ENCODE measurements around the gene CHRNA1.
A peak's percentile ranks its signal among the peaks of the same experiment; 100 is the strongest.
"Not testable (repeated sequence)": the region's sequence is repeated elsewhere in the genome, so short reads cannot be mapped to it uniquely, and the experiment has no call there.

The CHRNA1 gene

GRCh38 chr2:174711206-174711605, 53.1 kb downstream of the CHRNA1 start:
- no peak for DNase-seq

- DNase-seq = not testable (repeated sequence)
Measured at GRCh38 chr2:174709416-174710004, 54.8 kb downstream of the CHRNA1 start.

- no peak for DNase-seq
Measured at GRCh38 chr2:174708713-174709112, 55.6 kb downstream of the CHRNA1 start.

DNA sequence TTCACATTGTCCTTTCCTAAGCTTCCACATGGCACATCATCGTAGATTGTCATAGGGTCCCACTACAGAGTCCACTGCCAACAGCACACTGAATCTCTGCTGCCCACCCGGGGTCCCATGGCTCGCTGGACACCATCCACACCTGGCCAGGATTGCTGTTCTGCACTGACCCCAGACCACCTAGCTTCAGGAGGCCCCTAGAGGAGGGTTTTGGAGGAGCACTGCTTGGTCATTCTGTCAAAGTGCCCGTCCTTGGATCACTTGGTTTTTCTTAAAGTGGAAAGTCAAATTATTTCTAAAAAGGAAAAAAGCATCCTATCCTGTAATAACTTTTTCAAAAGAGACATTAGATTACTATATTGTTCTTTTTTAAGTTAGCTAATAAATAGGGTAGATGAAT, 59.0 kb downstream of the CHRNA1 start:
- DNase-seq = no peak

- no peak for DNase-seq
Measured at GRCh38 chr2:174704642-174705041, 59.6 kb downstream of the CHRNA1 start.

DNA sequence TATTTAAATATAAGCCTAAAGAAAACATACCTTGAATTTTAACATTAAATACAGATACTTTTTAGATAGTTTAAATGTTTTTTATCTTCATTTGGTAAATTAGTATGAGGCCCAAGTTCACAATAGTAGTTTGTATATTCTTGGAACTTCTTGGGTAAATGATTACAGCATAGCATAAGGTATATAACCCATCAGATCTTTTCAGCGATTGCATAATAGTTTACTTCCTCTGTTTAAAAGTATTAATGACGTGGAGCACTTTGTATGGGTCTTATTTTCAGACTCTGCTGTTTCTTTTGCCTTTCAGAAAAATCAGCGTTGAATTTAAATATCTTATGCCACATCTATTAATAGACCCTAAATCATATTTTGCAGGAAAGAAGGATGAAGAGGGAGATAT, 60.2 kb downstream of the CHRNA1 start:
- no peak for DNase-seq

DNA sequence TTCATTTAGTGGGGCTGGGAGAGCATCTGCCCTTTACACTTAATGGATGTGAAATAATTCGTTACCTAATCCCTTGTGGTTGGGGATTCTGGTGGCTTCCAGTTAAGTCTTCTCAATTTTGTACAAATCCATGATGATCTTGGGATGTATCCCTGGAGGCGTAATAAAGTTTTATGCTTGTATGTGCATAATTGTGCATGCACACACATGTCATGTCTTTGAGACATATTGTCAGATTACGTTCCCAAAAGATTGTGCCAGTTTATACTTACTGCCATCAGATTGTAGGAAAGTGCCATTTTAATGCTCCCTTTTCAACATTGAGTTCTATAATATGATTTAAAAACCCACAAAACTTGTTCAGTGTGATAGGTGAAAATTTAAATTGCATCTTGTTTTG, 60.8 kb downstream of the CHRNA1 start:
- DNase-seq = no peak

DNA sequence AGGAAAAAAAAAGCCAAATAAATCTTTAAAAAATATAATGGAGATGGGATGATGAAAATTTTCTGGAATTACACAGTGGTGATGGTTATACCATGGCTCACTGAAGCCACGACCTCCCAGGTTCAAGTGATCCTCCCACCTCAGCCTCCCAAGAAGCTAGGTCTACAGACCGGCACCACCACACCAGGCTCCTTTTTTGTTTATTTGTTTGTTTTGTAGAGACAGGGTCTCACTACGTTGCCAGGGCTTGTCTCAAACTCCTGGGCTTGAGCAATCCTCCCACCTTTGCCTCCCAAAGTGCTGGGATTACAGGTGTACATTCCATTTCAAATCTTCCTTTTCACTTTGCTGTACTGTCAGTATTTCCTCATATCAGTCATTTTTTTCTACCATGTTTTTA, 61.7 kb downstream of the CHRNA1 start:
- no peak for DNase-seq

- DNase-seq = peak; percentile 66
Measured at GRCh38 chr2:174699993-174700766, 64.1 kb downstream of the CHRNA1 start.
